KMS-11 (cell line): ENCODE measurements around the gene SSTR5.

ENCODE experiments used
- H2AFZ ChIP-seq: fragments of 200-600 bp; sonication (generic); 2 replicates; pipeline ENCODE4 v1.6.1; 2016; ENCODE audit warnings: antibody characterized with exemption, mixed run types, low read depth
- H3K27ac ChIP-seq: fragments of 200-600 bp; sonication (generic); 2 replicates; pipeline ENCODE4 v1.6.1; 2016; ENCODE audit warnings: mild to moderate bottlenecking, mixed run types
- H3K27me3 ChIP-seq: fragments of 200-600 bp; sonication (generic); 2 replicates; pipeline ENCODE4 v1.6.1; 2017; ENCODE audit warnings: mild to moderate bottlenecking, low read depth, mixed run types, moderate library complexity; ENCODE audit not compliant: insufficient read depth
- H3K36me3 ChIP-seq: fragments of 200-600 bp; sonication (generic); 2 replicates; pipeline ENCODE4 v1.6.1; 2017; ENCODE audit warnings: mild to moderate bottlenecking, mixed run types; ENCODE audit not compliant: insufficient read depth
- H3K4me1 ChIP-seq: fragments of 200-600 bp; sonication (generic); 2 replicates; pipeline ENCODE4 v1.6.1; 2016; ENCODE audit warnings: mild to moderate bottlenecking, low read depth, mixed run types; ENCODE audit not compliant: poor library complexity, severe bottlenecking
- H3K4me2 ChIP-seq: fragments of 200-600 bp; sonication (generic); 2 replicates; pipeline ENCODE4 v1.7.0; 2016; ENCODE audit warnings: mild to moderate bottlenecking, mixed run types
- H3K4me3 ChIP-seq: fragments of 200-600 bp; sonication (generic); IDR thresholded peaks from 2 replicates; pipeline ENCODE4 v1.6.1; 2017; ENCODE audit warnings: low read depth, low read length, mixed read lengths; ENCODE audit not compliant: insufficient read depth
- H3K79me2 ChIP-seq: fragments of 200-600 bp; sonication (generic); 2 replicates; pipeline ENCODE4 v1.6.1; 2016; ENCODE audit warnings: low read depth, mixed run types; ENCODE audit not compliant: insufficient read depth
- H3K9ac ChIP-seq: fragments of 200-600 bp; sonication (generic); 2 replicates; pipeline ENCODE4 v1.6.1; 2016; ENCODE audit warnings: mild to moderate bottlenecking, mixed run types
- H4K20me1 ChIP-seq: fragments of 200-600 bp; sonication (generic); 2 replicates; pipeline ENCODE4 v1.6.1; 2016; ENCODE audit warnings: mild to moderate bottlenecking, mixed run types; ENCODE audit not compliant: insufficient read depth
- CTCF ChIP-seq: fragments of 200-600 bp; sonication (generic); conservative IDR thresholded peaks from 2 replicates; pipeline ENCODE4 v1.6.1; 2017; ENCODE audit warnings: low read depth, mild to moderate bottlenecking, antibody characterized with exemption, low read length, moderate library complexity, mixed read lengths

Gene SSTR5

GRCh38 chr16:1126044-1126443 lies 53.5 kb downstream of the SSTR5 start:
- Histone ChIP-seq H3K27ac (no peak overlapping the region), H3K4me1 (no peaks in the 10 kb centered on the region), H3K4me2 (no peak overlapping the region), H2AFZ (no peak overlapping the region), H3K9ac (no peak overlapping the region), H3K79me2 (no peaks in the 10 kb centered on the region), H3K36me3 (no peaks in the 10 kb centered on the region), H3K27me3 (peaks cover 93% of the 10 kb centered on the region), H4K20me1 (no peaks in the 10 kb centered on the region), H3K4me3 (no peak overlapping the region)
- TF ChIP-seq CTCF: no peak

- Histone ChIP-seq H3K27me3 (peaks cover 93% of the 10 kb centered on the region), H2AFZ (no peak overlapping the region), H3K4me1 (no peaks in the 10 kb centered on the region), H4K20me1 (no peaks in the 10 kb centered on the region), H3K9ac (no peak overlapping the region), H3K27ac (no peak overlapping the region), H3K4me2 (no peak overlapping the region), H3K4me3 (no peak overlapping the region), H3K79me2 (no peaks in the 10 kb centered on the region), H3K36me3 (no peaks in the 10 kb centered on the region)
- TF ChIP-seq CTCF: no peak
Observed at GRCh38 chr16:1126586-1126985, 54.0 kb downstream of the SSTR5 start.

GRCh38 chr16:1127101-1127500 lies 54.6 kb downstream of the SSTR5 start:
- TF ChIP-seq CTCF: no peak
- H3K4me1 ChIP-seq: no peaks in the 10 kb centered on the region
- no peak overlapping the region for H3K27ac ChIP-seq
- H4K20me1 ChIP-seq: no peaks in the 10 kb centered on the region
- no peak overlapping the region for H3K9ac ChIP-seq
- H3K4me2 ChIP-seq: no peak overlapping the region
- no peak overlapping the region for H2AFZ ChIP-seq
- H3K27me3 ChIP-seq: peaks cover 93% of the 10 kb centered on the region
- H3K4me3 ChIP-seq: no peak overlapping the region
- no peaks in the 10 kb centered on the region for H3K36me3 ChIP-seq
- H3K79me2 ChIP-seq: no peaks in the 10 kb centered on the region

GRCh38 chr16:1127971-1128715 lies 55.6 kb downstream of the SSTR5 start:
- no peak for TF ChIP-seq CTCF
- H3K36me3 ChIP-seq: no peaks in the 10 kb centered on the region

More at GRCh38 chr16:1127971-1128715, 55.6 kb downstream of the SSTR5 start:
- no peaks in the 10 kb centered on the region for H4K20me1 ChIP-seq
- H2AFZ ChIP-seq: no peak overlapping the region
- peaks cover 93% of the 10 kb centered on the region for H3K27me3 ChIP-seq
- H3K79me2 ChIP-seq: no peaks in the 10 kb centered on the region
- no peaks in the 10 kb centered on the region for H3K4me1 ChIP-seq
- no peak overlapping the region for H3K4me2 ChIP-seq
- no peak overlapping the region for H3K9ac ChIP-seq
- no peak overlapping the region for H3K27ac ChIP-seq
- H3K4me3 ChIP-seq: no peak overlapping the region
